Measurements from ENCODE around the gene ARHGEF17.
A peak's percentile ranks its signal among the peaks of the same experiment; 100 is the strongest.
"Not testable (repeated sequence)": the region's sequence is repeated elsewhere in the genome, so short reads cannot be mapped to it uniquely, and the experiment has no call there.

Gene ARHGEF17

GRCh38 chr11:73272680-73273038 lies 35.4 kb upstream of the ARHGEF17 start:
- DNase-seq = no peak

GRCh38 chr11:73273222-73273895 lies 34.7 kb upstream of the ARHGEF17 start:
- no peak for DNase-seq

DNA sequence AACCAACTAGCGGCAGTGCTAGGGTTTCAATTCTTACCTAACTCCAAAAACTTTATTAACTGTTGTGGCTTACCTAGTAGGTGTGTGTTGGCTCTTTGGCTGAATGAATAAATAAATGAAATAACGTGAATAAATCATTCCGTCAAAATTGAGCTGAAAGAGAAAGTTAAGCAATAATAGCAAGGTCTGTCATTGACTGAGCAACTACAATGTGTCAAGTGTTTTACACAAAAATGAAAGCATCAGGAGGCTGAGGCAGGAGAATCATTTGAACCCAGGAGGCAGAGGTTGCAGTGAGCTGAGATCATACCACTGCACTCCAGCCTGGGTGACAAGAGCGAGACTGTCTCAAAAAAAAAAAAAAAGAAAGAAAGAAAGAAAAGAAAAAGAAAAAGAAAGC lies 33.9 kb upstream of the ARHGEF17 start:
- not testable (repeated sequence) for DNase-seq

DNA sequence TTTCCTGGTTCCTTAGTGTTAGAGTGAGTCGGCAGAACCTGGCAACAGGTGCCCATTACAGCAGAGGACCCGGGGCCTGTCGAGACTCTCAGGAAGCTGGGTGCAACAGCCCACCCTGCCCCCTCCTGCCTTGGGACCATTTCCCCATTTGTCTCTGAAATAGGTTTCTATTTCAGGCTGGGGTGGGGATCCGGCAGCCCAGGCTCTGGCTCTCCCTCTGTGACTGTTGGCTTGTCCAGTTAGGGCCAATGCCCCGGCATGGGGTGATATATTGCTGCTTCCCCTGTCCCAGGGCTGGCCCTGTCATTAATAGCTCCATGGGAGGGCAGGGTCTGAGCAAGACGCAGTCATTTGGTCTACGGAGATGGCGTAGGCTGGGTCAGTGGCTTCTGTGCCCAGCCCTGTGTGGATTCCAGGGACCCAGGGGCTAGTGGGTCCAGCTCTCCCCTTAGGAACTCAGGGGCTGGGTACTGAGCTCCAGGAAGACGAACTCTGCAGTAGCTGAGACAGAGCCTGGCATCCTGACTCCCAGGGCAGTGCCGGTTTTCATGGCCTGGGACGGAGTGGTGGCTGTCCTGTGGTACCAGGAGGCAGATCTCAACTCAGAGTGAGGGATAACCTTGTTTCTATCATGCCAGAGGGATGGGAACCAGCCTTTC lies 33.2 kb upstream of the ARHGEF17 start:
- no peak for DNase-seq

- no peak for DNase-seq
Observed at GRCh38 chr11:73275381-73275750, 32.7 kb upstream of the ARHGEF17 start.

DNA sequence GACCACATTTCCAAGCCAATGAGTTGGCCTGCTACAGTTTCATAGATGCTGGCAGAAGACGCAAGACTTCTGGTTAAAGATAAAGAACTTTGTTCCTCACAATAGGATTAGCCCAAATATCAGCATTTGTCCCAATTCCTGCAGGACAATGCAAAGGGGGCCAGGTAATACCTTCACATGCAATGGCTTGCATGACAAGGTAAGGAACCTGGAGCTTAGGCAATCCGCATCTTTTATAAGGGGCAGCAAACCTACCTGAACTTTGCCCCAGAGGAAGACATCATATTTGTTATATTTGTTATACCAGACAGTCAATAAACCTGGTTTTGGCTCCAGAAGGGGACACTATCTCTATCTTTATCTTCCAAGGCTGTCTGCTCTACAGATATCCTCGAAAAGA lies 30.6 kb upstream of the ARHGEF17 start:
- DNase-seq = no peak

DNA sequence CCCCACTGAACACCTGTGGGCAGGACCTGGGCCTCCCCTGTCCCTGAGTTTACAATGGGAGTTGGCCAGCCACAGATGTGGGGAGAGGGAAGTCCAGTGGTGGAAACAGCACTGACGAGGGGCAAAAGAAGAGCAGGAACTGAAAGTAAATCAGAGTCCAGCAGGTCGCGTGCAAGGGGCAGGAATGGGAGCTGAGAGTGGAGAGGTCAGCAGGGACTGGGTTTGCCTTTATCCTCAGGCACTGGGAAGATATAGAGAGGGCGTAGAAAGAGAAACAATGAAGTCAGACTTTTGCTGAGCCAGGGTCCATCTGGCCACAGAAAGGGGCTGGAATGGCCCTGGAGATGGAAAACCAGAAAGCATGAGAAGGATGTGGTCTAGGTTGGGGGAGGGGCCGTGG lies 27.4 kb upstream of the ARHGEF17 start:
- DNase-seq = no peak

GRCh38 chr11:73281201-73281741 lies 26.8 kb upstream of the ARHGEF17 start:
- no peak for DNase-seq

GRCh38 chr11:73281796-73282660 lies 26.0 kb upstream of the ARHGEF17 start:
- no peak for DNase-seq

GRCh38 chr11:73283276-73284000 lies 24.6 kb upstream of the ARHGEF17 start:
- no peak for DNase-seq

DNA sequence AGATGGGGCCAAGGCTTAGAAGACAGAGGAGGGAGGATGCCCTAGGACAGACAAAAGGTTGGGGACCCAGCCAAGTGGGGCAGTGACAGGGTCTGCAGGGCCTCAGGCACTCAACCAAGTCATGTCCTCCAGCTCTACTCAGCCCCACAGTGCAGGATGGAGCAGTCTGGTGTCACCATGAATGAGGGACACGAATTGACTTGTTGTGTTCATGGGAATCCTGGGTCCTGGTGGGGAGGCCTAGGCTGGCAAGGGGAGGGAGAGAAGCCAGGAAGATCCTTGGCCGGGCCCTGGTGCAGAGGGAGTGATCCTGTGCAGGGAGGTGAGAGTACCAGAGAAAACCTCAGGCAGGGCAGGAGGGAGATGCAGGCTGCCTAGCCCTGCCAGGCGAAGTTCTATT lies 24.0 kb upstream of the ARHGEF17 start:
- no peak for DNase-seq

- no peak for DNase-seq
Observed at GRCh38 chr11:73285721-73286120, 22.4 kb upstream of the ARHGEF17 start.

GRCh38 chr11:73286240-73286810 lies 21.8 kb upstream of the ARHGEF17 start:
- no peak for DNase-seq

DNA sequence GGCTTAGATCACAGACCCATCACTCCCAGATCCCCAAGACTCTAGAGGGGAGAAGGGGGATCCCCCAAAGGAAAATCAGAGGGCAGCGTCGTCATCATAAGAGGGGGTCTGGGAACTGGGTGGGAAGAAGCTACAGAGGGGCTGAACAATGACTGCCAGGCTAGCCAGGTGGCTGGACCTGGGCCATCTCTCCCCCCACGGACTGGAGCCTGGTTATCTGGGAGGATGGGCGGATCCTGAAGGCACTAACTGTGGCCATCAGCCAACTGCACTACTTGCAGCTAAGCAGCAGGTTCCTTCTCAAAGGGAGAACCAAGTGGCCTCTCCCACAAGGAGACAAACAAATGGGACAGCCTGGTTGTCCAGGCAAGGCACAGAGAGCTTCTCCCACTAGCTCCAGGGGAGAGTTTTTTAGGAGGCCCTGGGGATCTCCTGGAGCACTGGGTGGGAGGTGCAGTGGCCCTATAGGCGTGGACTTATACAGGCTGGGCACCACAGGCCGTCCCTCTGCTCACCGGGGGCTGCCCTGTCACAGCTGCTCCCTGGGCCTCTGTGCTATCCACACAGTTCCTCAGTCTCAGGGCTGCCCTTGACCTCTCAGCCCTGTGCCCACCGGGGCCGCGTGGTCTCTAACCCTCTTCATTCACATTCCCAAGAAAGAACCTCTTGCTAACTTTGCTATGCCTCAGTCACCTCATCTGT lies 20.5 kb upstream of the ARHGEF17 start:
- no peak for DNase-seq

DNA sequence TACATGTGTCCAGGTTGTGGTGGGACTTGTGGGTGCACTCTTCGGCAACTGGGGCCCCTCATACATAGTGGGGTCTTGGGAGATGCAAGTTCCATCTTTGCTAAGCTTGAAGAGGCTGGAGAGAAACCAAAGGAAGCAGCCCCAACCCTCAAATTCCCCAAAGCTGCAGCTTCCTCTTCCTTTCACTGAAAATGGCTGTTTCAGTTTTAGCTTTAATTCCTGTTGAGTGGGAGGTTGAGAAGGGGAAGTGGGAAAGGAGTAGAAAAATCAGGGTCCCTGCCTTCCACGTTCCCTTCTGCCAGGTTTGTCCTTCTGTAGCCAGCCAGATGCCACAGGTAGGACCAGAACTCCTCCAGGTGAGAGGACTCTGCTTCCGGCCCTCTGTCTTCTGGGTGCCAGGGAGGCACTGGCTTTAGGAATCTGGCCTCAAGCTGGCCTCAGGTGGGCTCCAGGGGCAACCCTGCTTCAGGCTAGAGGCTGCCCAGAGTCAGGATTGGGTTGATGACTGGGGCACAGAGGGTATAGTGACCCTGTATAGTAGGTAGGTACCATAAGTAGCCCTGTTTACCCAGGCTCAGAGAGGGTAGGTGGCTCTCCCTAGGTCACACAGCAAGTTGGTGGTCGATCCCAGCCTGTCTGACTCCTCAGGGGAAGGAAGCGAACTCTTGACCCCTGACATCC lies 19.7 kb upstream of the ARHGEF17 start:
- no peak for DNase-seq

- DNase-seq = peak; percentile 59
Observed at GRCh38 chr11:73288873-73289707, 19.0 kb upstream of the ARHGEF17 start.

DNA sequence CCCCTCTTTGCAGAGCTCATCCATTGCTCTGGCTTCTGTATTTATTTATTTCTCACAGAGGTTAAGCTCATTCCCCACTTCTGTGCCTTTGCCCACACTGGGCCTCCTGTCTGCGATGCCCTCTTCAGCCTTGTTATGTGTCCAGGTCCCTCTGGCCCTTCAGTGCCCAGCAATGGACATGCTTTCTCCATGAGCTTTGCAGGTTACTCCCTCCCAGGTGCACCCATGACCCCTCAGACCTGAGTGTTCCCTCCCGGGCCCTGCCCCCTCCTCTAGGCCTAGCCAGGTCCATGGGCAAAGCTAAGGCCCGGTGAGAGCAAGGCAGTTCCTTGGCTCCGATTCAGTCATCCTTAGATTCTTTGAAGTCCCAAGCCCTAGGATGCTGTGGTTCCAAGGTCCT lies 17.5 kb upstream of the ARHGEF17 start:
- DNase-seq = no peak

GRCh38 chr11:73291196-73291595 lies 16.9 kb upstream of the ARHGEF17 start:
- no peak for DNase-seq

GRCh38 chr11:73291781-73292524 lies 16.1 kb upstream of the ARHGEF17 start:
- no peak for DNase-seq

- DNase-seq = no peak
Observed at GRCh38 chr11:73292525-73292894, 15.6 kb upstream of the ARHGEF17 start.

All from NCI-H1092 treated with DMSO at 0.1 percent for 48 hours (cell line).